KMS-11 (cell line): ENCODE data around the gene ZMYM4.

ENCODE experiments used
- H2AFZ ChIP-seq: fragments of 200-600 bp; sonication (generic); 2 replicates; pipeline ENCODE4 v1.6.1; 2016; ENCODE audit warnings: antibody characterized with exemption, mixed run types, low read depth
- H3K27ac ChIP-seq: fragments of 200-600 bp; sonication (generic); 2 replicates; pipeline ENCODE4 v1.6.1; 2016; ENCODE audit warnings: mild to moderate bottlenecking, mixed run types
- H3K27me3 ChIP-seq: fragments of 200-600 bp; sonication (generic); 2 replicates; pipeline ENCODE4 v1.6.1; 2017; ENCODE audit warnings: mild to moderate bottlenecking, low read depth, mixed run types, moderate library complexity; ENCODE audit not compliant: insufficient read depth
- H3K36me3 ChIP-seq: fragments of 200-600 bp; sonication (generic); 2 replicates; pipeline ENCODE4 v1.6.1; 2017; ENCODE audit warnings: mild to moderate bottlenecking, mixed run types; ENCODE audit not compliant: insufficient read depth
- H3K4me1 ChIP-seq: fragments of 200-600 bp; sonication (generic); 2 replicates; pipeline ENCODE4 v1.6.1; 2016; ENCODE audit warnings: mild to moderate bottlenecking, low read depth, mixed run types; ENCODE audit not compliant: poor library complexity, severe bottlenecking
- H3K4me2 ChIP-seq: fragments of 200-600 bp; sonication (generic); 2 replicates; pipeline ENCODE4 v1.7.0; 2016; ENCODE audit warnings: mild to moderate bottlenecking, mixed run types
- H3K4me3 ChIP-seq: fragments of 200-600 bp; sonication (generic); IDR thresholded peaks from 2 replicates; pipeline ENCODE4 v1.6.1; 2017; ENCODE audit warnings: low read depth, low read length, mixed read lengths; ENCODE audit not compliant: insufficient read depth
- H3K79me2 ChIP-seq: fragments of 200-600 bp; sonication (generic); 2 replicates; pipeline ENCODE4 v1.6.1; 2016; ENCODE audit warnings: low read depth, mixed run types; ENCODE audit not compliant: insufficient read depth
- H3K9ac ChIP-seq: fragments of 200-600 bp; sonication (generic); 2 replicates; pipeline ENCODE4 v1.6.1; 2016; ENCODE audit warnings: mild to moderate bottlenecking, mixed run types
- H4K20me1 ChIP-seq: fragments of 200-600 bp; sonication (generic); 2 replicates; pipeline ENCODE4 v1.6.1; 2016; ENCODE audit warnings: mild to moderate bottlenecking, mixed run types; ENCODE audit not compliant: insufficient read depth
- TF ChIP-seq, protein P1 (sequence below): fragments of 200-600 bp; sonication (generic); conservative IDR thresholded peaks from 2 replicates; pipeline ENCODE4 v1.6.1; 2017; ENCODE audit warnings: low read depth, mild to moderate bottlenecking, antibody characterized with exemption, low read length, moderate library complexity, mixed read lengths

Gene ZMYM4

DNA sequence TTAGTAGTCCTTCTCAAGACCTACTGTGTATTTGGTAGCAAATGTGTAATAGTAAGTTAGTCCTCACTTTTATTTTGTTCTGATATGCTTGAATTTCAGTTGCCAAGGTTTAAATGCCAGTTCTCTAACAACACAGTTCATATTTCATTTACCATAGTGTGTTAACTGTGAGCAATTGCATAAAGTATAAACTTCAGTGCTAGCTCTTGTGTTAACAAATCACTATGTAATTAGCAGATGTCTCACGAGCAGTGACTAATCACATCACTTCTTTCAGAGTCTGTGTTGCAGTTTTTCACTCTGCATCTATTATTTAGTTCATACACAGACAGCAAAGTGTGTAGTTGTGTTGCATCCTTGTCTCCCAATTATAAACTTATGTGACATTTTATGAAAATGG, 47.8 kb downstream of the ZMYM4 start:
- H2AFZ ChIP-seq = no peak overlapping the region
- H3K9ac ChIP-seq = no peak overlapping the region
- TF ChIP-seq, protein P1, sequence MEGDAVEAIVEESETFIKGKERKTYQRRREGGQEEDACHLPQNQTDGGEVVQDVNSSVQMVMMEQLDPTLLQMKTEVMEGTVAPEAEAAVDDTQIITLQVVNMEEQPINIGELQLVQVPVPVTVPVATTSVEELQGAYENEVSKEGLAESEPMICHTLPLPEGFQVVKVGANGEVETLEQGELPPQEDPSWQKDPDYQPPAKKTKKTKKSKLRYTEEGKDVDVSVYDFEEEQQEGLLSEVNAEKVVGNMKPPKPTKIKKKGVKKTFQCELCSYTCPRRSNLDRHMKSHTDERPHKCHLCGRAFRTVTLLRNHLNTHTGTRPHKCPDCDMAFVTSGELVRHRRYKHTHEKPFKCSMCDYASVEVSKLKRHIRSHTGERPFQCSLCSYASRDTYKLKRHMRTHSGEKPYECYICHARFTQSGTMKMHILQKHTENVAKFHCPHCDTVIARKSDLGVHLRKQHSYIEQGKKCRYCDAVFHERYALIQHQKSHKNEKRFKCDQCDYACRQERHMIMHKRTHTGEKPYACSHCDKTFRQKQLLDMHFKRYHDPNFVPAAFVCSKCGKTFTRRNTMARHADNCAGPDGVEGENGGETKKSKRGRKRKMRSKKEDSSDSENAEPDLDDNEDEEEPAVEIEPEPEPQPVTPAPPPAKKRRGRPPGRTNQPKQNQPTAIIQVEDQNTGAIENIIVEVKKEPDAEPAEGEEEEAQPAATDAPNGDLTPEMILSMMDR = no peak
- no peaks in the 10 kb centered on the region for H3K36me3 ChIP-seq
- no peaks in the 10 kb centered on the region for H4K20me1 ChIP-seq
- H3K4me3 ChIP-seq = no peak overlapping the region
- no peak overlapping the region for H3K4me2 ChIP-seq
- no peaks in the 10 kb centered on the region for H3K4me1 ChIP-seq
- no peaks in the 10 kb centered on the region for H3K27me3 ChIP-seq
- H3K79me2 ChIP-seq = no peaks in the 10 kb centered on the region
- no peak overlapping the region for H3K27ac ChIP-seq

DNA sequence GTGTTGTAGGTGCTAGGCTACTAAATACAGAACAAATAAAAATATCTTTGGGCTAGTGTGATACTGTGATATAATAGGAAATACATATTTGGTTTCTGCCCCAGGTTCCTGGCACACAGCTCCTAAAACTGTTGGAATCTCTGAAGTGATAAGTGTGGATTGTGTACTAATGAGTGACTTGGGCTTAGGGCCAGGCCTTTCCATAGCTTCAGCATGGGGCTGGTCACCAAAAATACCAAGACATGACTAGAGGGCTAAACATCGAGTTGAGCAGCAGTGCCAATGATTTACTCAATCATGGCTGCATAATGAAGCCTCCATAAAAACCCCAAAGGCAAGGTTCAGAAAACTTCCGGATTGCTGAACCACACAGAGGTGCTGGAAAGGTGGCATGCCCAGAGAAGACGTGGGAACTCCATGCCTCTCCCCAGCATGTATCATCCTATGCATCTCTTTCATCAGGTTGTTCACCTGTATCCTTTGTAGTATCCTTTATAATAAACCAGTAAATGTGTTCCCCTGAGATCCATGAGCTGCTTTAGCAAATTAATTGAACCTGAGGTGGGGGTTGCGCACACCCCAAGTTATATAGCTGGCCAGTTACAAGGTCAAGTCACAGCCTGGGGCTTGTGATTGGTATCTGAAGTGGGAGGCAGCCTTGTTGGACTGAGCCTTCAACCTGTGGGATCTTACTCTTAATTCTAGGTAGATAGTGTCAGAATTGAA, 51.6 kb downstream of the ZMYM4 start:
- Histone ChIP-seq H3K36me3 (no peaks in the 10 kb centered on the region), H3K79me2 (no peaks in the 10 kb centered on the region), H4K20me1 (no peaks in the 10 kb centered on the region), H3K27me3 (no peaks in the 10 kb centered on the region), H3K4me1 (no peaks in the 10 kb centered on the region), H2AFZ (no peak overlapping the region), H3K27ac (no peak overlapping the region), H3K4me3 (no peak overlapping the region), H3K4me2 (no peak overlapping the region), H3K9ac (no peak overlapping the region)
- TF ChIP-seq, protein P1 = no peak

GRCh38 chr1:35320937-35321336, 52.4 kb downstream of the ZMYM4 start:
- no peak overlapping the region for H3K4me3 ChIP-seq
- no peaks in the 10 kb centered on the region for H3K79me2 ChIP-seq
- no peaks in the 10 kb centered on the region for H3K36me3 ChIP-seq
- no peak overlapping the region for H3K27ac ChIP-seq
- no peaks in the 10 kb centered on the region for H3K4me1 ChIP-seq
- no peak overlapping the region for H3K9ac ChIP-seq
- TF ChIP-seq, protein P1 = no peak
- no peak overlapping the region for H3K4me2 ChIP-seq
- no peaks in the 10 kb centered on the region for H4K20me1 ChIP-seq
- H3K27me3 ChIP-seq = no peaks in the 10 kb centered on the region
- H2AFZ ChIP-seq = no peak overlapping the region

GRCh38 chr1:35324486-35324885, 56.0 kb downstream of the ZMYM4 start:
- Histone ChIP-seq H3K4me2 (no peak overlapping the region), H3K36me3 (no peaks in the 10 kb centered on the region), H3K79me2 (no peaks in the 10 kb centered on the region), H3K4me1 (no peaks in the 10 kb centered on the region), H3K27ac (no peak overlapping the region), H2AFZ (no peak overlapping the region), H4K20me1 (no peaks in the 10 kb centered on the region), H3K27me3 (no peaks in the 10 kb centered on the region), H3K9ac (no peak overlapping the region), H3K4me3 (no peak overlapping the region)
- TF ChIP-seq, protein P1 = no peak
